Activated CD8-positive, alpha-beta T cell treated with anti-CD3 and anti-CD28 coated beads for 36 hours (primary cell): ENCODE measurements around the gene ICA1L. TPM values are rescaled to one million over a fixed set of nuclear protein-coding genes. Genes with fewer than 3 reads are reported as not detected.

ENCODE experiments used
- ATAC-seq: fragments of 200-7000 bp; cut with Tn5 transposase; one replicate; pipeline ENCODE4 v1.10.0; 2021; ENCODE audit warnings: mild to moderate bottlenecking, moderate library complexity
- CTCF ChIA-PET: fragments of 350-600 bp; sonication (Branson Sonifier 250); formaldehyde crosslinking; loops from one replicate; lab custom pipeline; 2021; ENCODE audit warnings: antibody characterized with exemption; lab: Charles Lee
- POLR2A ChIA-PET: fragments of 350-600 bp; sonication (Branson Sonifier 250); formaldehyde crosslinking; loops from one replicate; lab custom pipeline; 2021; ENCODE audit warnings: antibody characterized with exemption; lab: Charles Lee
- DNase-seq: peaks from one replicate; pipeline ENCODE4 v3.0.0-alpha.2; 2020
- H3K27ac Mint-ChIP-seq: one replicate; pipeline ENCODE4 v1.8.0; 2021; ENCODE audit warnings: mild to moderate bottlenecking, mixed read lengths
- H3K27me3 Mint-ChIP-seq: one replicate; pipeline ENCODE4 v1.8.0; 2021; ENCODE audit warnings: mixed read lengths
- H3K36me3 Mint-ChIP-seq: one replicate; pipeline ENCODE4 v1.8.0; 2021; ENCODE audit warnings: low read depth, mixed read lengths
- H3K4me1 Mint-ChIP-seq: one replicate; pipeline ENCODE4 v1.8.0; 2021; ENCODE audit warnings: low read depth, mixed read lengths
- H3K4me3 Mint-ChIP-seq: one replicate; pipeline ENCODE4 v1.8.0; 2021; ENCODE audit warnings: mild to moderate bottlenecking, moderate library complexity, mixed read lengths
- H3K9me3 Mint-ChIP-seq: one replicate; pipeline ENCODE4 v1.8.0; 2021; ENCODE audit warnings: mixed read lengths
- CTCF ChIP-seq: fragments of 200-600 bp; IDR thresholded peaks from one replicate; pipeline ENCODE4 v1.8.0; 2022; ENCODE audit warnings: antibody characterized with exemption, mild to moderate bottlenecking
- intact Hi-C: fragments of 100-400 bp; cut with micrococcal nuclease; formaldehyde crosslinking; loops from one replicate; pipeline ENCODE4 v1.10.0; 2022
- total RNA-seq, 2 experiments: library from RNA; stranded (reverse); gene quantifications; one replicate each; pipeline ENCODE4 v1.2.3, GENCODE V29; 2021

Gene ICA1L
- total RNA-seq, 2 experiments from 2014 or later, result 7.1 to 8.0 TPM

- ChIA-PET CTCF (no interaction called here), POLR2A (interaction anchor here (0.7 kb wide), 1 partner anchor 13 kb away, joined by 3 read pairs; no protein-coding TSS in a partner anchor)
- Mint-ChIP-seq H3K27ac (no peak overlapping the region), H3K4me1 (peaks cover 28% of the 10 kb centered on the region), H3K4me3 (no peak overlapping the region), H3K36me3 (peaks cover 40% of the 10 kb centered on the region), H3K27me3 (no peaks in the 10 kb centered on the region), H3K9me3 (peaks cover 11% of the 10 kb centered on the region)
- DNase-seq (no peak), ATAC-seq (no peak)
- intact Hi-C loops, result no loop called here
- TF ChIP-seq CTCF, result no peak
These were observed 134.7 kb downstream of the ICA1L start for GRCh38 chr2:202736826-202737225.

- TF ChIP-seq CTCF, result no peak
- H3K27me3 Mint-ChIP-seq, result no peaks in the 10 kb centered on the region
- no peak overlapping the region for H3K4me3 Mint-ChIP-seq
- H3K27ac Mint-ChIP-seq, result no peak overlapping the region
- ChIA-PET POLR2A (no interaction called here), CTCF (interaction anchor here (0.7 to 1.1 kb wide), 3 partner anchors 8 to 78 kb away, joined by 3 to 4 read pairs (median 3); no protein-coding TSS in a partner anchor)
- intact Hi-C loops, result no loop called here
- peaks cover 29% of the 10 kb centered on the region for H3K4me1 Mint-ChIP-seq
- H3K9me3 Mint-ChIP-seq, result no peaks in the 10 kb centered on the region
- peaks cover 25% of the 10 kb centered on the region for H3K36me3 Mint-ChIP-seq
- ATAC-seq (no peak), DNase-seq (no peak)
These were observed 145.5 kb downstream of the ICA1L start for GRCh38 chr2:202726070-202726469.

- no peaks in the 10 kb centered on the region for H3K9me3 Mint-ChIP-seq
- no peak overlapping the region for H3K4me3 Mint-ChIP-seq
- ATAC-seq (no peak), DNase-seq (no peak)
- peaks cover 15% of the 10 kb centered on the region for H3K36me3 Mint-ChIP-seq
- no peak overlapping the region for H3K27ac Mint-ChIP-seq
- no peaks in the 10 kb centered on the region for H3K27me3 Mint-ChIP-seq
- ChIA-PET CTCF (interaction anchor here (1.0 kb wide), 1 partner anchor 136 kb away, joined by 3 read pairs; no protein-coding TSS in a partner anchor), POLR2A (interaction anchor here (0.8 to 1.1 kb wide), 2 partner anchors 13 to 15 kb away, joined by 3 read pairs; no protein-coding TSS in a partner anchor)
- H3K4me1 Mint-ChIP-seq, result peaks cover 38% of the 10 kb centered on the region
- intact Hi-C loops, result no loop called here
- TF ChIP-seq CTCF, result no peak
These were observed 147.8 kb downstream of the ICA1L start for GRCh38 chr2:202723746-202724145.

Other genes starting within 250 kb of the ICA1L start
- gene FAM117B, start 236.8 kb downstream of the ICA1L start, total RNA-seq, result 10 to 100 TPM; 17.2 to 19.4 TPM
- gene WDR12, start 39.9 kb upstream of the ICA1L start, total RNA-seq, result 100 to 1,000 TPM; 131 to 134 TPM
- 1 to 10 TPM; 5.0 to 5.7 TPM for gene CARF, start 40.5 kb upstream of the ICA1L start, total RNA-seq
- gene NBEAL1, start 143.1 kb upstream of the ICA1L start, total RNA-seq, result 10 to 100 TPM; 11.8 to 16.4 TPM